Jurkat, Clone E6-1 (cell line): ENCODE measurements around the gene PIK3IP1.
"Not testable (repeated sequence)": the region's sequence is repeated elsewhere in the genome, so short reads cannot be mapped to it uniquely, and the experiment has no call there.

Experiments
- DNase-seq: peaks from one replicate; pipeline ENCODE4 v3.0.0-alpha.2; 2011; ENCODE audit warnings: low read depth, low spot score
- H3K4me3 ChIP-seq: 2 replicates; pipeline ENCODE4 v1.5.1; 2011; ENCODE audit warnings: mild to moderate bottlenecking, low read length, control low read depth, moderate library complexity

Gene PIK3IP1

GRCh38 chr22:31314220-31314619 is 21.9 kb upstream of the PIK3IP1 start:
- not testable (repeated sequence) for H3K4me3 ChIP-seq, DNase-seq

DNA sequence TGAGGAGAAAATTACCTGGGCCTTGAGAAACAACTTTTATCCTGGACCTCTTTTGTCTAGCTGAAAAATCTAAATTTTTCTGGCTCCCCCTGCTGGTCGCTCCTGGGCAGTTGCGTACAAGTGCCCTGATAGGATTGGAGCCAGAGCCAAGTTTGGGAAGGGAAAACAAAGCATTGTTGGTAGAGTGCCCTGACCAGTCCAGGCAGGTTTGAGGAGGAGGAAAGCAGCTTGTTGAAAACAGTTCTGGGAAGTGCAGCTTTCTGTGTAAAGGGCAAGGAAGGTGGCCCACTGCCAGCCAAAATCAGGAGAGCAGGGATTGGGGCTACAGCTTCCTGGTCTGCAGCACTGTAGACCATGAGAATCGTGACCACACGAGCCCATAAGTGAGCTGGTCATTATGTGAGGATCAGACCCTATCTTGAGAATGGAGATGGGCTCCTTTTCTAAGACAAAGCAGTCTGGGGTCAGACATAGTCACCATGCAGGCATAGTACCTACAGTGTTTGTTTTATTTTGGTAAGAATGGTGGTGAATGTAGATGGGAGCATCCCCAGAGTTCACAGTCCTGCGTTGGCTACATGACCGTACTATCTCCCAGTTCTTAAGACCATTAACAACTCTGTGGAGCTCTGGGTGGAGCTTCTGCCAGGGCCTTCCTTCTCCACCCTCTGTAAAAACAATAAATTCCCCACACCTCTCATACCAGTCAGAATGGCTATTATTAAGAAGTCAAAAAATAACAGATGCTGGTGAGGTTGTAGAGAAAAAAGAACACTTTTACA is 21.3 kb upstream of the PIK3IP1 start:
- H3K4me3 ChIP-seq = no peak overlapping the region
- DNase-seq = peak; percentile 41

GRCh38 chr22:31308181-31308580 is 15.9 kb upstream of the PIK3IP1 start:
- no peak overlapping the region for H3K4me3 ChIP-seq
- DNase-seq = no peak

DNA sequence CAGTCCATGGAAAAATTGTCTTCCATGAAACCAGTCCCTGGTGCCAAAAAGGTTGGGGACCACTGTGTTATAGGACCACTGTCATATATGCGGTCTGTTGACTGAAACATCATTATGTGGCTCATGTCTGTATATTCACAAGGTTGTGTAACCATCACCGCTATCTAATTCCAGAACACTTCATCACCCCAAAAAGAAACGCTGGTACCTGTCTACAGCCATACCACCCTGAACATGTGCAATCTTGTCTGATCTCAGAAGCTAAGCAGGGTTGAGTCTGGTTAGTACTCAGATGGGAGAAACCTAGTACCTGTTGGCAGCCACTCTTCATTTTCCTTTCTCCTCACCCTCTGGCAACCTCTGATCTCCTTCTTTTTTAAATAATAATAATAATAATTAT is 12.9 kb upstream of the PIK3IP1 start:
- H3K4me3 ChIP-seq = no peak overlapping the region
- no peak for DNase-seq

GRCh38 chr22:31302537-31302936 is 10.2 kb upstream of the PIK3IP1 start:
- no peak for DNase-seq

DNA sequence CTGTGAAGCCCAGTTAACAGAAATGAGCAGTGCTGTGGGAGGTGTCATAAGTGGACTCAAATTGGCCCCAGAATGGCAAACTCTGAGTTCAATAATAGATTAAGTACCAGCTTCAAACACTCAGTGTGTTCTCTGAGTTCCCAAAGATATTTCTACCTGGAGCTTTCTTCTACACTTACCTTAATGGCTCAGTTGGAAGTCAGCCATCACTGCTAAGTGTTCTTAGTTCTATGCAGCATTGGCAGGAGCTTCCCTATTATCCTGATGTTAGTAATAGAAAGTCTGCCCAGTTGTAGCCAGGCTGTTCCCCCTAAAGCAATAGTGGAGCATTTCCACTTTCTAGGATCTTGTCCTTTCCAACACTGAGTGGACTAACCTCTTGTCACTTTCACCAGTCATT is 9.7 kb upstream of the PIK3IP1 start:
- no peak overlapping the region for H3K4me3 ChIP-seq
- no peak for DNase-seq

More at GRCh38 chr22:31302537-31302936, 10.2 kb upstream of the PIK3IP1 start:
- H3K4me3 ChIP-seq = no peak overlapping the region

GRCh38 chr22:31300896-31301295 is 8.6 kb upstream of the PIK3IP1 start:
- H3K4me3 ChIP-seq = no peak overlapping the region
- DNase-seq = no peak

DNA sequence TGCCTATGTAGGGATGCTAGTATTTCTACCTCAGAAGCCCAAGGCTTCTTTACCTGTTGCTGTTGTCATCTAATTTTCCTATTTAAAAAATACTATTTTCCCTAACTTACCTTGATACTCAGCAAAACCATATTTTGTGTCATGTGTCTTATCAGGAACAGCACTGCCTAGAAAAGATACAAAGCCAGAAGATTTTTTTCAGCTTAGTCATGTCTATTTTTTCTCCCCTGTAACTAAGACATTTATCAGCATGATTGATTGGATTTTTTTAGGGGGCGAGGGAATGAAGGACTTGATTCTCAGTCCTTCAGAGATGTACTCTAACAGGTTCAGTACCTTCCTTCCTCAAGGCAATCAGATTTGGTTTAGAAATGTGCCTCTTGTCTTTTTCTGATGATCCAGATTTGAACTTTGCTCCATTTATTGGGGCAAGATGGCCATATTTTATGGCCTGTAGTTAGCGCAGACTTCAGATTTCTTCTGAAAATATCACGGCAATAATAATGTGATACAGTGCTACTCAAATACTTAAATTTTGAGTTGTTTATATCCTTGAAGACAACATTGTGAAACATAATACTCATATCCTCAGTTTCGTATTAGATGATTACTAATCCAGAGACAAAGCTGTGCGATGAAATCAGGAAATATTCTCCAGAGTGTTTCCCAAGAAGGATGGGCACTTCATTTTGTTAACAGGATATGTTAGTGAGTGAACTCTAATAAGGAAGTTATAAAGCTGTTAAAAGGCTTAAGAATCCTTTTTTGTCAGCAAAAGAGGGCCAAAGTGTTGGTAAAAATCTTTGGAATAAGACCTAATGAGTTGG is 3.8 kb upstream of the PIK3IP1 start:
- no peak overlapping the region for H3K4me3 ChIP-seq
- no peak for DNase-seq

GRCh38 chr22:31295360-31295759 is 3.1 kb upstream of the PIK3IP1 start:
- no peak for DNase-seq
- H3K4me3 ChIP-seq = no peak overlapping the region

GRCh38 chr22:31291481-31292235 is 630 bp downstream of the PIK3IP1 start:
- H3K4me3 ChIP-seq = peak overlapping the region; percentile 24
- no peak for DNase-seq

- DNase-seq = peak; percentile 73
These were observed 1.5 kb downstream of the PIK3IP1 start for GRCh38 chr22:31290494-31291471.

DNA sequence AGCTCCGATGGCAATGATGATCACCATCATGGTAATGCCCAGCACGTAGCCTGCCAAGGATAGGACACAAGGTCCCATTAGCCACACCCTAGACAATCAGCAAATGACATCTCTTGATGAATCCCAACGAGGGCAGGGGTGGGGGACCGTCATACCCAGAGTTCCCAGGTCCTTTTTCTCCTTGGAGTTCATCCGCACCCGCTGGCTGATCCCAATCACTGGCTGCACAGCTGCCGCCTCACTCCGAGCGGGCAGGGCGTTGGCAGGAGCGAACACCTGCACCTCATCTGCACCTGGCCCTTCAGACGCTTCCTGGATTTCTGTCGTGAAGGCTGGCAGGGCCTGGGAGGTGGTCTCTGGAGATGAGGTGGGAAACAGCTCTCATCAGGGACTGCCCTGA is 2.9 kb downstream of the PIK3IP1 start:
- H3K4me3 ChIP-seq = no peak overlapping the region
- no peak for DNase-seq

More at GRCh38 chr22:31290494-31291471, 1.5 kb downstream of the PIK3IP1 start:
- peak overlapping the region; percentile 47 for H3K4me3 ChIP-seq

GRCh38 chr22:31288496-31289240 is 3.6 kb downstream of the PIK3IP1 start:
- DNase-seq = no peak
- H3K4me3 ChIP-seq = no peak overlapping the region

GRCh38 chr22:31287818-31288495 is 4.3 kb downstream of the PIK3IP1 start:
- no peak overlapping the region for H3K4me3 ChIP-seq
- no peak for DNase-seq

DNA sequence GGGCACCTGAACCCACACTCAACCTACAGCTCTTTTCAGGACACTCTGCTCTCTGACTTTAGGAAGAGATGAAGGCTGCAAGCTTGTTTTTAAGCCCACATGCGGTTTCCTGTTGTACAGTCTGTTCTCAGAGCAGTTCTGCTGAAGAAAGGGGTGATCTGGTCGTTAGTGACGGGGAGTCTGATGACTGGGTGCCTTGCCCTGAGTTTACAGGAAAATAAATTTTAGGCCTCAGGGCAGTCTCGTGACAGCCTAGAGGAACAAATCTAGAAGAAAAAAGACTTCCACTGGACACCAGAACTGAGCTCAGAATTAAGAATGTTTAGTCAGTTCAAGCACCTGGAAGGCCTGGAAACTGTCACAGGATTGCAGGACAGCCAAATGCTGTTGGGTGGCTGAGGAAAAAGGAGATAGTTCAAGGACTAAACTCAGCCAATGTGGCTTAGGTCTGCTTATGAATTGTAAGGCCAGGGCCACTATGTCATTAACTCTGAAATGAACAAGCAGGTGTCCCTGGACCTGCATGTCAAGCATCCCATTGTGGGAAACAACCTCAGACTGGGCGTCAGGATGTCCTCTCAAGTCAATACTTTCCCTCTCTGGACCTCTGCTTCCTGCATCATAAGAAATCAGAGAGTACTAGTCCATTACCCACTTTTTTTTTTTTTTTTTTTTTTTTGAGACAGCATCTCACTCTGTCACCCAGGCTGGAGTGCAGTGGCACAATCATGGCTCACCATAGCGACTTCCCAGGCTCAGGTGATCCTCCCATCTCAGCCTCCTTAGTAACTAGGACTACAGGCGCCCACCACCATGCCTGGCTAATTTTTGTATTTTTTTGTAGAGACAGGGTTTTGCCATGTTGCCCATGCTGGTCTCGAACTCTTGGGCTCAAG is 5.7 kb downstream of the PIK3IP1 start:
- peak overlapping the region; percentile 1 for H3K4me3 ChIP-seq

More for the DNA sequence above, 5.7 kb downstream of the PIK3IP1 start:
- DNase-seq = peak; percentile 94
